GM06990 (cell line): ENCODE measurements around the gene CLDN3.

Experiments
- DNase-seq: peaks from one replicate; pipeline ENCODE4 v3.0.0-alpha.2; 2011; ENCODE audit not compliant: insufficient read length; ENCODE audit errors: extremely low read depth
- H3K27me3 ChIP-seq: replicated peaks from 2 replicates; pipeline ENCODE4 v1.6.0; 2011; ENCODE audit warnings: low read length; ENCODE audit not compliant: control insufficient read depth, insufficient read depth
- H3K36me3 ChIP-seq: 2 replicates; pipeline ENCODE4 v1.5.1; 2011; ENCODE audit warnings: low read length; ENCODE audit not compliant: control insufficient read depth, insufficient read depth
- H3K4me3 ChIP-seq: replicated peaks from 2 replicates; pipeline ENCODE4 v1.5.1; 2011; ENCODE audit warnings: low read depth, mild to moderate bottlenecking, control low read depth, low read length
- CTCF ChIP-seq: IDR thresholded peaks from 2 replicates; pipeline ENCODE4 v1.5.1; 2011; ENCODE audit warnings: low read length, control low read depth, mild to moderate bottlenecking, inconsistent platforms; ENCODE audit not compliant: insufficient read depth, poor library complexity, severe bottlenecking

Gene CLDN3

GRCh38 chr7:73770002-73770859, at the start of gene CLDN3:
Gene CLDN3 (minus strand): TSS chr7:73770270. CDS start chr7:73770049, 221 bp downstream.
- no peaks in the 10 kb centered on the region; the same call in 1 of the 2 replicates for H3K27me3 ChIP-seq
- no peaks in the 10 kb centered on the region for H3K36me3 ChIP-seq
- peak; percentile 23 for DNase-seq
- H3K4me3 ChIP-seq, result no peak within 1 kb of the TSS; the same call in 1 of the 2 replicates
- TF ChIP-seq CTCF, result no peak

- DNase-seq, result no peak
- no peaks in the 10 kb centered on the region for H3K36me3 ChIP-seq
- H3K27me3 ChIP-seq, result no peaks in the 10 kb centered on the region; the same call in 1 of the 2 replicates
- no peak for TF ChIP-seq CTCF
- no peak overlapping the region for H3K4me3 ChIP-seq
Observed at GRCh38 chr7:73817121-73817520, 47.1 kb upstream of the CLDN3 start.

- Histone ChIP-seq H3K4me3 (no peak overlapping the region), H3K36me3 (no peaks in the 10 kb centered on the region), H3K27me3 (no peaks in the 10 kb centered on the region; the same call in 1 of the 2 replicates)
- TF ChIP-seq CTCF, result no peak
- DNase-seq, result no peak
Observed at GRCh38 chr7:73815436-73815835, 45.4 kb upstream of the CLDN3 start.

GRCh38 chr7:73812996-73813395, 42.9 kb upstream of the CLDN3 start:
- H3K27me3 ChIP-seq, result no peaks in the 10 kb centered on the region; the same call in 1 of the 2 replicates
- no peak for TF ChIP-seq CTCF
- DNase-seq, result no peak

GRCh38 chr7:73811760-73812168, 41.7 kb upstream of the CLDN3 start:
- TF ChIP-seq CTCF, result peak; percentile 89
- peak; percentile 44 for DNase-seq
- H3K36me3 ChIP-seq, result no peaks in the 10 kb centered on the region
- H3K4me3 ChIP-seq, result no peak overlapping the region
- H3K27me3 ChIP-seq, result no peaks in the 10 kb centered on the region; the same call in 1 of the 2 replicates

More at GRCh38 chr7:73812996-73813395, 42.9 kb upstream of the CLDN3 start:
- Histone ChIP-seq H3K4me3 (no peak overlapping the region), H3K36me3 (no peaks in the 10 kb centered on the region)
